DOHH2 (cell line): ENCODE data around the gene PRDX5.
A peak's percentile ranks its signal among the peaks of the same experiment; 100 is the strongest.

Experiments
- H3F3A ChIP-seq: fragments of 200-600 bp; sonication (generic), shearing (Covaris generic); 2 replicates; pipeline ENCODE4 v1.6.0; 2016; ENCODE audit warnings: antibody characterized with exemption, mild to moderate bottlenecking; ENCODE audit not compliant: control insufficient read depth, insufficient read depth
- H3K27ac ChIP-seq: fragments of 200-600 bp; sonication (generic); 2 replicates; pipeline ENCODE4 v1.5.1; 2014; ENCODE audit warnings: low read depth, mild to moderate bottlenecking, low read length, moderate library complexity
- H3K27me3 ChIP-seq: fragments of 200-600 bp; sonication (generic); 2 replicates; pipeline ENCODE4 v1.6.1; 2014; ENCODE audit warnings: mild to moderate bottlenecking, low read length, mixed read lengths; ENCODE audit not compliant: control insufficient read depth
- H3K36me3 ChIP-seq: fragments of 200-600 bp; sonication (generic); 2 replicates; pipeline ENCODE4 v1.6.1; 2014; ENCODE audit warnings: mild to moderate bottlenecking, low read length, moderate library complexity, mixed read lengths; ENCODE audit not compliant: control insufficient read depth
- H3K4me1 ChIP-seq: fragments of 200-600 bp; sonication (generic); 2 replicates; pipeline ENCODE4 v1.6.1; 2014; ENCODE audit warnings: mild to moderate bottlenecking, low read length, mixed read lengths; ENCODE audit not compliant: control insufficient read depth
- H3K4me2 ChIP-seq: fragments of 200-600 bp; sonication (generic); 2 replicates; pipeline ENCODE4 v1.6.0; 2014; ENCODE audit warnings: mild to moderate bottlenecking, low read length, moderate library complexity
- H3K4me3 ChIP-seq: fragments of 200-600 bp; sonication (generic); 2 replicates; pipeline ENCODE4 v1.5.1; 2014; ENCODE audit warnings: mild to moderate bottlenecking, low read length, mixed read lengths
- H3K79me2 ChIP-seq: fragments of 200-600 bp; sonication (generic); 2 replicates; pipeline ENCODE4 v1.6.1; 2014; ENCODE audit warnings: mild to moderate bottlenecking, low read length, mixed read lengths; ENCODE audit not compliant: control insufficient read depth
- H3K9me2 ChIP-seq: fragments of 200-600 bp; sonication (generic); replicated peaks from 2 replicates; pipeline ENCODE4 v1.6.1; 2014; ENCODE audit warnings: mild to moderate bottlenecking, low read length, mixed read lengths; ENCODE audit not compliant: control insufficient read depth
- H3K9me3 ChIP-seq: fragments of 200-600 bp; sonication (generic); 2 replicates; pipeline ENCODE4 v1.6.1; 2014; ENCODE audit warnings: antibody characterized with exemption, low read length, mixed read lengths; ENCODE audit not compliant: control insufficient read depth, insufficient read depth
- H4K20me1 ChIP-seq: fragments of 200-600 bp; sonication (generic); 2 replicates; pipeline ENCODE4 v1.6.0; 2014; ENCODE audit warnings: low read depth, mild to moderate bottlenecking, antibody characterized with exemption, low read length, moderate library complexity; ENCODE audit not compliant: control insufficient read depth, insufficient read depth
- CTCF ChIP-seq: fragments of 200-600 bp; sonication (generic); IDR thresholded peaks from one replicate; pipeline ENCODE4 v1.5.1; 2014; ENCODE audit warnings: antibody characterized with exemption, mild to moderate bottlenecking, low read depth, low read length; ENCODE audit not compliant: poor library complexity, severe bottlenecking
- EZH2phosphoT487 ChIP-seq: fragments of 200-600 bp; sonication (generic); IDR thresholded peaks from 2 replicates; pipeline ENCODE4 v1.6.1; 2017; ENCODE audit warnings: borderline replicate concordance, mild to moderate bottlenecking, antibody characterized with exemption, low read length, moderate library complexity, mixed read lengths

The PRDX5 gene

DNA sequence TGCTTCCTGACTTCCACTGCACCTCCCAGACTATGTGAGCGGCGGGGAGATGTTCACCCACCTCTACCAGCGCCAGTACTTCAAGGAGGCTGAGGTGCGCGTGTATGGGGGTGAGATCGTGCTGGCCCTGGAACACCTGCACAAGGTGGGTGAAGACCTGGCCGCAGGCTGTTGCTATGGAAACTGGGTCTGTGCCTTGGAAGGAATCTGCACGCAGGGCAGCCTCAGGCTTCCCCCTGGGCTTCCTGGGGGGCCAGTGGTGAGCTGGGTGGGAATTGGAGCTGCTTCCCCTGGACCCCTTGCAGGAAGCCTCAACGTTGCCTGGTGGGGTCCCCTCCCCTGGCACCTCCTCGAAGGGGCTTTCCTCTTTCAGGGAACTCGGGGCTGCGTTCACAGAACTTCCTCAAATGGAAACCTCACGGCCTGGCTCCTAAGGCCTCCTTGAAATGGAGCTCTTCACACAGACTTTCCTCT lies 42.6 kb downstream of the PRDX5 start:
- no peak overlapping the region for H3K27ac ChIP-seq
- peaks cover 47% of the 10 kb centered on the region for H3K4me1 ChIP-seq
- peak overlapping the region; percentile 98 for H3K4me2 ChIP-seq
- H3K79me2 ChIP-seq = peaks cover 6% of the 10 kb centered on the region; the same call in 1 of the 2 replicates
- no peaks in the 10 kb centered on the region for H3K27me3 ChIP-seq
- peaks cover 10% of the 10 kb centered on the region for H3F3A ChIP-seq
- H3K9me2 ChIP-seq = no peaks in the 10 kb centered on the region
- peak overlapping the region; percentile 83 for H3K4me3 ChIP-seq
- H3K9me3 ChIP-seq = no peaks in the 10 kb centered on the region
- TF ChIP-seq CTCF = no peak
- no peak for TF ChIP-seq EZH2phosphoT487
- no peaks in the 10 kb centered on the region for H4K20me1 ChIP-seq
- H3K36me3 ChIP-seq = peaks cover 25% of the 10 kb centered on the region

GRCh38 chr11:64361659-64362058 lies 43.7 kb downstream of the PRDX5 start:
- no peak overlapping the region for H3K4me2 ChIP-seq
- no peaks in the 10 kb centered on the region for H3K9me2 ChIP-seq
- H3K27ac ChIP-seq = no peak overlapping the region
- H3K4me1 ChIP-seq = peaks cover 45% of the 10 kb centered on the region
- peaks cover 26% of the 10 kb centered on the region for H3K36me3 ChIP-seq
- H3K79me2 ChIP-seq = peaks cover 6% of the 10 kb centered on the region; the same call in 1 of the 2 replicates
- no peaks in the 10 kb centered on the region for H4K20me1 ChIP-seq
- H3K27me3 ChIP-seq = no peaks in the 10 kb centered on the region
- H3K9me3 ChIP-seq = no peaks in the 10 kb centered on the region
- peaks cover 8% of the 10 kb centered on the region; the same call in 1 of the 2 replicates for H3F3A ChIP-seq
- H3K4me3 ChIP-seq = no peak overlapping the region
- no peak for TF ChIP-seq CTCF

DNA sequence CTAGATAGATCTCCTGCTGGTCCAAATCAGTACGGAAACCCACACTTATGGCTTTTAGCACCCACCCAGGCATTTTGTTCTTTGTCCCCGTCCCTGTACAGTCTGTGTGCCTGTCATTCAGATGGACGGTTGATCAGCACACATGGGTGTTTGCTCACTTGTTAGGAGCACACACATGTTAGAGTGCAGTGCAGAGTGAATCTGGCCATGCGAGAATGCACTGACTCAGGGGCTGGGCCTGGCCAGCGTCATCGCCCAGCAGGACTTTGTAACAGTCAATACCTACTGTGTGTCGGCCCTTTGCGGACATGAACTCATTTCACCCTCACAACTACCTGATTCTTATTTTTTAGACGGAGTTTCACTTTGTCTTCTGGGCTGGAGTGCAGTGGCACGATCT lies 44.4 kb downstream of the PRDX5 start:
- Histone ChIP-seq H3K4me1 (peaks cover 42% of the 10 kb centered on the region), H3K9me3 (no peaks in the 10 kb centered on the region), H3K9me2 (no peaks in the 10 kb centered on the region), H4K20me1 (no peaks in the 10 kb centered on the region), H3K4me3 (no peak overlapping the region), H3K27ac (no peak overlapping the region), H3K27me3 (no peaks in the 10 kb centered on the region), H3K4me2 (no peak overlapping the region), H3K36me3 (peaks cover 26% of the 10 kb centered on the region), H3K79me2 (peaks cover 6% of the 10 kb centered on the region; the same call in 1 of the 2 replicates), H3F3A (peaks cover 8% of the 10 kb centered on the region; the same call in 1 of the 2 replicates)
- TF ChIP-seq CTCF (no peak), EZH2phosphoT487 (no peak)

DNA sequence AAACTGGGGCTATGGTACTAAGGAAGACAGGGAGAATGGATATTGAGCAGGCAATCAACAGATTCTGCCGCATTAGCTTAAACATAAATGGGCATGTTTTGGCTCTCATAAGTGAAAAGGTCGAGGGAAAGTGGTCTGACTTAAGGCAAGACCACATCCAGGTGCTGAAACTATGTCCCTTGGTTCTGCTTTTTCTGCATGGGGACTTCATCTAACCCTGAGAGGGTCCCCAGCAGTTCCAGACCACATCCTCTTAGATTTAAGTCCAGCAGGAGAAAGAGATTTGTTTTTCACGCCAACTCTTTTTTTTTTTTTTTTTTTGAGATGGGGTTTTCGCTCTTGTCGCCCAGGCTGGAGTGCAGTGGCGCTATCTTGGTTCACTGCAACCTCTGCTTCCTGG lies 46.5 kb downstream of the PRDX5 start:
- Histone ChIP-seq H3K79me2 (peaks cover 3% of the 10 kb centered on the region; the same call in 1 of the 2 replicates), H3K27me3 (no peaks in the 10 kb centered on the region), H3K27ac (peak overlapping the region; percentile 41), H3K4me3 (no peak overlapping the region), H3K4me1 (peaks cover 26% of the 10 kb centered on the region), H3K36me3 (peaks cover 26% of the 10 kb centered on the region), H3K9me3 (no peaks in the 10 kb centered on the region), H3F3A (peaks cover 8% of the 10 kb centered on the region; the same call in 1 of the 2 replicates), H3K4me2 (peak overlapping the region; percentile 10; the same call in 1 of the 2 replicates), H3K9me2 (no peaks in the 10 kb centered on the region), H4K20me1 (no peaks in the 10 kb centered on the region)
- TF ChIP-seq EZH2phosphoT487 = no peak
- no peak for TF ChIP-seq CTCF
